ENCODE measurements around the gene GJD2.

The GJD2 gene

DNA sequence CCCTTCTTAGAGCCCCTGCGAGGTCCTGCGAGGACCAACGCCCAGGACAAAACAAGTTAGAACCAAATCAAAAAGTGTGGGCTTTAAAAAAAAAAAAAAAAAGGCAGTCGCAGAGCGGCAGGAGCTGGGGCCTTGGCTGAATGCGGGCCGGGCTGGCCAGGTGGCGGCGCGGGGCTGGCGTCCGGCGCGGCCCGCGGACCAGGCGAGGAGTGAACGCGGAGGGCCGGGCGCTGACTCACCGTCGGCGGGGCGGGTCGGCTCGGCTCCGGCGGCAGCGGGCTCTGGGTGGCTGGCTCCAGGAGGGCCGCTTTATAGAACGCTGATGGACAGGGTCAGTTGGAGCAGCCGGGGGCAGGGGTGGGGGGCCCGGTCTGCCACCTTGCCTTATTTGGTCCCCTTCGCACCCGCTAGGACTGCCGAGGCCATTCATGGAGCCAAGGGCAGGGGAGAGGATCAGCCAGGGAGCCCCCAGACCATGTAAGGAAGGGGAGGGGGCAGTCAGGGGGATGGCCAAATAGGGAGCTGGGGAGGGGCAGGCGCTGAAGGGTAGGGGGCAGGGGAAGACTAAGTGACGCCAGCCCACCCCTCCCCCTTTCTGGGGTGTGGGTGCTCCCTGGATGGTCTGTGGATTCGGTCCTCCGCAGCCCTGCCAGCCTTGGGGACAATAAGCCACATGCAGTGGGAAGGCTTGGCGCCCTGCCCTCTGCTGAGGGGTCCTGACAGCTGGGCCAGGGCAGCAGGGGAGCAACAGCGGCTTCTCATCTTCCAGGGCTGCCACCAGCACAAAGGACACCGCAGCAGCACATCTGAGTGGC, 40.7 kb upstream of the GJD2 start, which contains the start of gene ACTC1:
ACTC1 (minus strand) TSS at position 283 of the 815 bp plus-strand sequence. CDS start 741 bp downstream, outside the sequence.
- TF ChIP-seq, protein P1, sequence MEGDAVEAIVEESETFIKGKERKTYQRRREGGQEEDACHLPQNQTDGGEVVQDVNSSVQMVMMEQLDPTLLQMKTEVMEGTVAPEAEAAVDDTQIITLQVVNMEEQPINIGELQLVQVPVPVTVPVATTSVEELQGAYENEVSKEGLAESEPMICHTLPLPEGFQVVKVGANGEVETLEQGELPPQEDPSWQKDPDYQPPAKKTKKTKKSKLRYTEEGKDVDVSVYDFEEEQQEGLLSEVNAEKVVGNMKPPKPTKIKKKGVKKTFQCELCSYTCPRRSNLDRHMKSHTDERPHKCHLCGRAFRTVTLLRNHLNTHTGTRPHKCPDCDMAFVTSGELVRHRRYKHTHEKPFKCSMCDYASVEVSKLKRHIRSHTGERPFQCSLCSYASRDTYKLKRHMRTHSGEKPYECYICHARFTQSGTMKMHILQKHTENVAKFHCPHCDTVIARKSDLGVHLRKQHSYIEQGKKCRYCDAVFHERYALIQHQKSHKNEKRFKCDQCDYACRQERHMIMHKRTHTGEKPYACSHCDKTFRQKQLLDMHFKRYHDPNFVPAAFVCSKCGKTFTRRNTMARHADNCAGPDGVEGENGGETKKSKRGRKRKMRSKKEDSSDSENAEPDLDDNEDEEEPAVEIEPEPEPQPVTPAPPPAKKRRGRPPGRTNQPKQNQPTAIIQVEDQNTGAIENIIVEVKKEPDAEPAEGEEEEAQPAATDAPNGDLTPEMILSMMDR (IDR thresholded peaks at IDR 0.05): no peak

DNA sequence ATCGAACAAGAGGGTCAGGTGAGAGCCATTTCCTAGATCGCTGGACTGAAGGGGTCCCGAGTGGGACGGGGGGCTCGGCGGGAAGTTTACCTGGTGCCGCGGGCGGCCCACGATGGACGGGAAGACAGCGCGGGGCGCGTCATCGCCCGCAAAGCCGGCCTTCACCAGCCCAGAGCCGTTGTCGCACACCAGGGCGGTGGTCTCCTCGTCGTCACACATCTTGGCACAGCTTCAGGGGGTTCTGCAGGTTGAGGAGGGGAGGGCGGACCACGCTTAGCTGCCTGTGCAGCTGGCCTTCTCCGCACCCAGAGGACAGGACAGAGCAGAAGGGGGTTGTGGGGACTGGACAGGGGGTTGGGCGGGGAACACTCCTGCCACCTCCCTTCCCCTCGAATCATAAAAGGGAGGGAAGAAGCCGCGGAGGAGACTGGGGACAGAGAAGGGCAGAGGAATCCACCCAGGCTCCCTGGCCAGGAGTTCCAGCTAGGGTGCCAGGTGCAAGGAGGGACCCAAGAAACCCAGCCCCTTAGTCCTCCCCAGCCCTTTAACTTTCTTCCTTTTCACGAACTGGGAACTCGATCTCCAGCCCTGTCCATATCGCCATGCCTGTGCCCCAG, 39.9 kb upstream of the GJD2 start:
- TF ChIP-seq, protein P1 (IDR thresholded peaks at IDR 0.05): no peak

DNA sequence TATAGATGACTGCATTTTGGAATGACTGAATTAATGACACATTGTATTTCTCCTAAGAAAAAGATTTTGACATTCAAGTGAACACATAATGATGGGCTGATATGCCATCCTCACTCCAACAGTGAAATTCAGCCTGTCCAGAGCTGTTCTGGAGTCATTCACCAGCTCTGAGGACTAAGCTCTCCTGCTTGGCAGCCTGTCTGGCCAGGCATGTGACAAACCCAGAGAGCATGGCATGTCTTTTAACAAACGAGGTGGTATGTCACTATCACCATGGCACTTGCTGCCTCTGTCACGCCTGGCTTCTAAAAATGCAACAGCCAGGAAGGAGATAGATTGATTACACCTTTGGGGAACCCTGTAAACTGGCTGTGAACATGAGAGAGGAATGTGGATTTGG, 39.1 kb upstream of the GJD2 start:
- TF ChIP-seq, protein P1 (IDR thresholded peaks at IDR 0.05): no peak

DNA sequence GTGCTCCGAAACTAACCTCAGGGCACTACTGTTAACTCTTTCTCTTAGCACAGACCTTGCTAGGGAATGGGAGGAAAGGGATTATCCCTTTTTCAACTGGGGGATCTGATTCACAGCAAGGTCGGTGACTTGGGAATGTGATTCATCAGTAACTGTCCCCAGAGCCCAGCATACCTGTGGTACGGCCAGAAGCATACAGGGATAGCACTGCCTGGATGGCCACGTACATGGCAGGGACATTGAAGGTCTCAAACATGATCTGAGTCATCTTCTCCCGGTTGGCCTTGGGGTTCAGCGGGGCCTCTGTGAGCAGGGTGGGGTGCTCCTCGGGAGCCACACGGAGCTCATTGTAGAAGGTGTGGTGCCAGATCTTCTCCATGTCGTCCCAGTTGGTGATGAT, 38.3 kb upstream of the GJD2 start:
- TF ChIP-seq, protein P1 (IDR thresholded peaks at IDR 0.05): no peak

DNA sequence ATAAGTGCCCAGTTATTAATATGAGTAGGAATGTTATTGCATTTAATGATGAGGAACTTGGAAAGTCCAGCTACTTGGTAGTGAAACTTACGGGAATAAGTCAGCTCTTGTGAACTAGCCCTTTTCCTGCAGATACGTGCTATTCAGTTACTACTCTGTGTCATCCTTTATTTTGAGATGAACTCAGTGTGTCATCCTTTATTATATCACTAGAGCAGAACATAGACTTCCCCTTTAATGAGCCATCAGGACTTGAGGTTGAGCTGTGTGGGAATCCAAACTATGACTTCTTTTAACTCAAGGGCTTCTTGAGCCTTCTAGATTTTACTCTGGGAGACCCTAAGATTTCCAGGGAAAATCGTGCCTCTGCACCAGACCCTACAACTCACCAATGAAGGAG, 36.9 kb upstream of the GJD2 start:
- TF ChIP-seq, protein P1 (IDR thresholded peaks at IDR 0.05): no peak

DNA sequence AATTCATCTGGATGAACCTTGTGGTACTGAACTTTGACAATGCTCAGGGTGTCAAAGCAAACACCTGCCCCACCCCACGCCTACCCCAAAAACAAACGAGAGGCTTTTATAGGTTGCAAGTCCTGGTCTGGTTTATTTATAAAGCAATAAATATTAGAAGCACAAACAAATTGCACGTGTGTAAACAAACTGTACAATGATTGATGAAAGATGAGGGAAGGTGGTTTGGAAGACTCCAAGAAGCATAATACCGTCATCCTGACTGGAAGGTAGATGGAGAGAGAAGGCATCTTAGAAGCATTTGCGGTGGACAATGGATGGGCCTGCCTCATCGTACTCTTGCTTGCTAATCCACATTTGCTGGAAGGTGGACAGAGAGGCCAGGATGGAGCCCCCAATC, 35.3 kb upstream of the GJD2 start:
- TF ChIP-seq, protein P1 (IDR thresholded peaks at IDR 0.05): no peak

DNA sequence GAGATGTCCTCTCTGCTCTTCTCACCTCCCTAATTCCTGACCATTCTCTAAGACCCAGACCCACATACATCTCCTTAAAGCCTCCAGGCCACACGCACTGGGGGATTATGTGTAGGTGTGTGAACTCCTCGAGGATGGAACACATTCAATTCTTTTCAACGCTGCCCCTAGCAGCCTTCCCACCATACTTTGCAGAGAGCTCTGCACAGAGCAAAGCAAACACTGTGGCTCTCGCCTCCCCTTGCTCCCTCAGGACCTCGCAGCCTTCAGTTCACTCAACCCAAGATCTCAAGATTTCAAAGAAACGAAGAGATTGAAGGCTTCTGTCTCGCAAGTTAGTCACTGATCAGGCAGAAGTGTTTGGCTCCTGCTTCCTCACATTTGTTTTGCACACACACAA, 34.5 kb upstream of the GJD2 start:
- TF ChIP-seq, protein P1 (IDR thresholded peaks at IDR 0.05): no peak
